NCI-H446 treated with DMSO at 0.1 percent for 48 hours (cell line): ENCODE data around the gene ARHGEF28.

Experiments used
- DNase-seq: peaks from one replicate; lab custom pipeline; 2025; lab: John Stamatoyannopoulos, UW

The ARHGEF28 gene

DNA sequence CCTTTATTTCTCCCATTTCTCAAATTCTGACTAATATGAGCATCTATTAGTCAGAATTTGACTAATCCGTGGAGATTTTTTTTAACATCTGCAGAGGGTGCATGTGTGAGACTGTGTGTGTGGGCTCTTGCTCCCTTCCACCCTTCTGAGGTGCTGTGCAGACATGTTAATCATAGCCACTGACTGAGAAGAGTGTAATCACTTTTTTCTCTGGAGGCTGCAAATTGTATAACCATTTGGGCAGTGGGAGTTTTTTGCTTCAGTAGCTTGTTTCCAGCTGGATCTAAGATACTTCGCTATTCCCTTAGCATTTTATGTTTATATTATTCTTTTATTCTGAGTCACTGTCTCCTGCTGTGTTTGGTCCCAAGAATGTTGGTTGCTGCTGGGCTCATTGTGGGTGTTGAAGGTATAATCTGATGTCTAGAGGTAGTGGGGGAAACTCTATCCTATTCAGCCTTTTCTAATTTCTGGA is 66.2 kb downstream of the ARHGEF28 start:
- no peak for DNase-seq

DNA sequence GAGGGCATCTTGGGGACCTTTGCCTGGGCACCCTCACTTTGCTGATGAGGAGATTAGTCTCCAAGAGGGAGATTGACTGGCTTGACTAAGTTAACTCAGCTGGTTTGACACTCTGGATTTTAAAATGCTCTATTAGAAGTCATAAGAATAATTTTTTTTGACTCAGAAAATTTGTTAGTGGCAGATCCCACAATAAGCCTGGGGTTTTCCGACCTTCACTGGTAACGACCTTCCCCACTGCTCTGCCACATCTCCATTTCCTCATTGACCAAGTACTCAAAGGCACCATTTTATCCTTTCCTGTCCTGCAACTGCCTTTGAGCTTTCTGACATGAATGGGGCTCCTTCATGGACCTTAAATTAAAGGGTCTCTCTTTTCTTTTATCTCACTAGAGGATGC is 67.0 kb downstream of the ARHGEF28 start:
- no peak for DNase-seq

DNA sequence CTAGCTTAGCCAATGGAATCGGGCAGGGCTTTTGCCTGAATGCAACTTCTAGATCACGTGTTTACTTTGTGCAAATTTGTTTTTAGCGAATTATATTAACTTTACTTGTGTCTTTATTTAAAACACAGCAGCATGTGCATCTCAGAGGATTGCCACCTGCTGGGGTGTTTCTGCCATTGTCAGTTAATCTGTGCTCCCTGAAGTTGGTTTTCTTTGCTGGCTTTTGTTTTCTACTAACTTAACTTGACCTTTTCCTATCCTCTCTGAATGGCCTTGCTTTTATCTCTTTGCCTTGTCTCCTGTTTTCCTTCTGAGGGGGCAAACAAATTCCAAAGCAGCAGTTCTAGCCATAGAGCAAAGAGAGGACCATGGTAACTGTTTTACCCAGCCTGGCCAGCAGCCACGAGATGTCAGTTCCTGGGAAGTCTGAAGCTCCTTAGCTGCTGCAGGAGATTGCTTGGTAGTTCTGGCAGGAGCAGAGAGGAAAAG is 67.6 kb downstream of the ARHGEF28 start:
- DNase-seq, result no peak

DNA sequence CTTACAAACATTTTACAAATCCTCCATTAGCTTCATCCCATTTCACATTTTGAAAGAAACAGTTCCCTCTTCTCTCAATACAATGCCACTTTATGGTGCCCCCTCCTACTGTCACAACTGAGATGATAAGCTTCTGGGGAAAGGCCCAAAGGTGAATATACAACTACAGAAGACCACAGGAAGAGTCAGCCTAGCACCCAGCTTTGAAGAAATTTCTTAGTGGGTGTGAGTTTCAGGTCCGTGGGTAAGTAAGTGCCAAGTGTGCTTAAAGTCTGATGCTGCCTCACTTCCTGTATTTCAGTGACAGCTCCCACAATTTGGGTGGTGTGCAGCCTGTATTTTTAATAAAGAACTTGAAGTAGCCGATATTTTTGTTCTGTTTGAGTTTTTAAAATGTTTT is 68.1 kb downstream of the ARHGEF28 start:
- no peak for DNase-seq

DNA sequence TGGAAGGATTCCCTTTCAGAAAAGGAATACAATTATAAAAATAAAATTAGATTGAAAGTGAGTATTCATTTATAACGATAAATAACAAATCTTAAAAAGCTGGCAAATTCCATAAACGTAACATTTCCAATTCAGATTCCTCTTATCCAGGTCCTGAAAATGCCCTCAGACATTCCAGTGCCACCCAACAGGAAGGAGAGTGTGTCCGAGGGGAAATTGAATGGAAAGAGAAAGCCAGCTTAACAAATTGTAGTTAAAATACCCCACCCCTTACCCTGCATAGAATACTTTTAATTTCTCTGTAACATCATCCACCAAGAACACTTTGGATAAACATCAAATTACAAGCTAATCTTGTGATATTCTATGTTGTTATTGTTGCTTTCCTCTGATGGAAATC is 72.0 kb downstream of the ARHGEF28 start:
- no peak for DNase-seq

DNA sequence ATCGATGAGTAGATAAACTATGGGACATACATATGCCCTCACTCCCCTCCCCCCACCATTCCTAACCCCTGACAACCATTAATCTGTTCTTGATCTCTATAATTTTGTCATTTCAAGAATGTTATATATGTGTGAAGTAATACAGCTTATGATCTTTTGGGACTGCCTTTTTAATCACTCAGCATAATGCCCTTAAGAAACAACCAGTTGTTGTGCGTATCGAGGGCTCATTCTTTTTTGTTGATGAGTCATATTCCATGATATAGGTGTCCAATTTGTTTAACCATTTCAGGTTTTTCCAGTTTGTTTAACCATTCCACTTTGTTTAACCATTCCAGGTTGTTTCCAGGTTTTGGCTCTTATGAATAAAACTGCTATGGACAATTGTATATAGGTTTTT is 75.6 kb downstream of the ARHGEF28 start:
- no peak for DNase-seq

DNA sequence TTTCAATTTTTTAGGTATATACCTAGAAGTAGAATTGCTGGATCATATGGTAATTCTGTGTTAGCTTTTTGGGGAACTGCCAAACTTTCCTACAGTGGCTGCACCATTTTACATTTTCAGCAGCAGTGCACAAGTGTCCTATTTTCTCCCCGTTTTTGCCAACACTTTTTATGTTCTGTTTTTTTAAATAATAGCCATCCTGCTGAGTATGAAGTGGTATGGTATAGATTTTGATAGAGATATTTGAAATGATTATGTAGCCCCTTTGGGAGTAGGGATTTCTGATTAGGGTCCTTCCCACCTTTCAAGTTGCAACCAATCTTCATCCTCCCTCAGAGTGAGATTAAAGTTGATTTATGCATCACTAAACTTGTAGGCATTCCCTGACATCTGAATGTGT is 76.5 kb downstream of the ARHGEF28 start:
- no peak for DNase-seq

DNA sequence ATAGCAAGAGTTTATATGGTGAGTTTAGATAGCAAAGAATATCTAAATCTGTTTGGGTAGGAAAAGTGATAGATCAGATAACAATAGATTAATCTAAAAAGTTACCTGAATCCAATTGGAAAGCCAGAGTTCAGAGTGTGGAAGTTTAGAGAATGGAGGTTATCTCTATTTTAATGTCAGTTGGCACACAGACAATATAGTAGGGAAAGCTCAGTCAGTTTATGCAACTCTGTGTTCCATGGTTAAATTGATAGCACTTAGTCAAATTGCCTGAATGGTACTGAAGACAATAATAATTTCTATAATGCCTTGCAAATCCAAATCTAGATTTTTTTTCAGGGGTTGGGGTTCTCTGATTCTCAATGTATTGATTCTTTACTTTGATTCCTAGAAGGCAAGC is 77.0 kb downstream of the ARHGEF28 start:
- DNase-seq, result no peak

DNA sequence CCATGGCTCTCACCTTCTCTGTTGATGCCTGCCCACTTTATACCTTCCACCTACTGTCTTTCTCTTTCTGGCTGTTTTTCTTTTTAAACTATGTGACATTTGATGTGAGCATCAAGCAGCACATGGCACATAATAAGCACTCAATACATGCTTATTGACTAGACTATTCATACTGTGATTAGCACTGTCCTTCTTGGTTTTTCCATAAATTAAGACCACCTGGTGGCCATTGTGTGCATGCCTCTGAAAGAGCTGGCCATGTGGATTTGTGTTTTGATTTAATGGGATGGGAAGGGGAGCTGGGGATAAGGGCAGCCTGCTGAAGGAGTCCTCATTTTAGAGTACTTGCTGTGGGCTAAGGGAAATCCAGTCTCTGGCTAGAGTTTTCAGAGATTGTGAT is 79.4 kb downstream of the ARHGEF28 start:
- DNase-seq, result no peak

DNA sequence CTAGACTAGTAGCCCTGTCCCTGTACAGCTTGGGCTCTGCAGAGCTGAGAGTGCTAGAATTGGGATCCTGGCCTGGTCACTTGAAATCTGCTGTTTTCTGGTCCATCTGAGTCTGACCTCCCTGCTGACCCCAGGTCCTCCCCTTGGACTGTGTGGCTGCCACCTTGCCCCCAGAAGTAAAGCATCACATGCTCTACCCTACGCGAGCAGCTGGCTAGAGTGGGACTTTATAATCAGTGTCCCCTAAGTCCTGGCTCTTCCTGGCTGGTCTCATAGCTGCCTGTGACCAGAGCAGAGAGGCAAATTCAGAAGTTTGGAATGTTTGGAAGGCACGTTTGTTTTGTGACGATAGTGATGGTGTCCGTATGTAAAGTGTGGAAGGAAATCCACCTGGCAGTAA is 81.0 kb downstream of the ARHGEF28 start:
- DNase-seq, result no peak

DNA sequence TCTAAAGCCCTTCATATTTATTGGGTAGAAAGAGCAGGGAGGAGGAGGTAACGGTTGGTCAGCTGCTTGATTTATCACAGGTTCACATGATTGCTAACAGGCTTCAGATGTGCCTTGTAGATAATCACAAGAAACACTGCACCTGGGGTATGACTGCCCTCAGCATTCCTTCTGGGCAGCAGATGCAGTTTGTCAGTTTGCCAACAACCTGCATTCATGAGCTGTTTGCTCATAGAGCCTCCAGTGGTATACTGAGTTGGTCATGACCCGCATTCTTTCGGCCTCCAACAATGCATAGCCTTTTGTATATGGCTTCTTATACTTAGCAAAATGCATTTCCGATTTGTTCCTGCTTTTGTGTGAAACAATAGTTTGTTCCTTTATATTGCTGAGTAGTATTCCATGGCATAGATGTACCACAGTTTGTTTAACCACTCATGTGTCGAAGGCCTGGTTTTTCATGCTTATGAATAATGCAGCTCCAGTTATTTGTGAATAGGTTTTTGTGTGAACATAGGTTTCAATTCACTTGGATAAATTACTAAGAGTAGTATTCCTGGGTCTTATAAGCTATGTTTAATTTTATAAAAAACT is 83.6 kb downstream of the ARHGEF28 start:
- DNase-seq, result no peak

DNA sequence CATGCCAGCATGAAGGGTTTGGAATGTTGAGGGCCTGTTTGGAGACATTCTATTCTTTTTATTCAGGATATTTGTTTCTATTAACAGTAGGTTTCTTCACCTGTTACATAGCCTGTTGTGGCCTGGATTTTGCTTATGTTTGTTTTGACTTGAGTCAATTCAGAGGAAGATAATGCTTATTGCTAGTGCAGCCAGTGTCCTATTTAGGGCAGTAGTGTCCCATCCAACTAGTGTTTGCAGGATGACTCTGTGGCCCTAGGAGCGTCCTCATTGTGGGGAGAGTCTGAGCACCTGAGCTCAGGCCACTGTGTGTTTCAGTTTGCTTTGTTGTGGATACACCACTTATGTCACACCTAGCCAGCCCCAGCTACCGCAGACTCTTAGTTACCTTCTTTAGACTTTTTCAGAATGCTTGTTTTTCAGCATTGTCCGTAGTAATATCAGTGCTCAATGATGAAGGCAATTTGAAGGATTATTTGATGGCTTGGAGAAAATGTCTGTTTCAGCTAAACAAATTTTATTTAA is 90.3 kb downstream of the ARHGEF28 start:
- DNase-seq, result no peak

DNA sequence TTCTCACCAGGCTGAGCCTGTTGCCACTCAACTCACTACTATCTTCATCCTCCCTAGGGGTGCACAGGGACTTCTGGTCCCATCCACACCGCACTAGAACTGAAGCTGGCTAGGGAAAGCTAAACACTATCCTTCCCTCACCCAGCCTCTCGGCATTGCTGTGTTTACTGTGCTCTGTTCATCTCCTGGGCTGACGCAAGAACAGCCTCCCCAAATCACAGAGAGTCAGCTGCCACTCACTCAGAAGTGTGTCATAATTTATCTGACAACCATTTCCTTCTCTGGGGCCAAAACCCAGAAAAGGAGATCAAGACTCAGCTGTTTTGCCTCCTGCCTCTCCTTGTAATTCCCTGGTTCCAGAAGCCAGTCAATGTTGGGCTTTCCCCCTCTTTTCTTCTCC is 92.8 kb downstream of the ARHGEF28 start:
- no peak for DNase-seq

DNA sequence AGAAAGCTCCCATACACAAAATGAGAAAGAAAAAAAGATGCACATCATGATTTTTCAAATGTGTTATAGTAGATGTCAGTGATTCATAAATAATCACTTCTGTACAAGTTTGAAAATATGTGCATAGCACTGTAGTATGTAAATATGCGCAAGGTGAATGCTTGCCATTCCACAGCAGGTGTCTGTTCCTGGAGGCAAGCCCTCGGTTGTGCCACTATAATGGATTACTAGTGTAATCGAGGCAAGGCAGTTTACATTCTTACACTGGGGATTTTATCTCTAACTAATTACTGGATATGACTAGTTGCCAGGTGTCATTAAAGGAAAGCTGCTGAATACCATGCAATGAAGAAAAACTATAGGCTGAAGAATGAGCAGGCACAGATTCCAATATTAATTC is 93.6 kb downstream of the ARHGEF28 start:
- no peak for DNase-seq

DNA sequence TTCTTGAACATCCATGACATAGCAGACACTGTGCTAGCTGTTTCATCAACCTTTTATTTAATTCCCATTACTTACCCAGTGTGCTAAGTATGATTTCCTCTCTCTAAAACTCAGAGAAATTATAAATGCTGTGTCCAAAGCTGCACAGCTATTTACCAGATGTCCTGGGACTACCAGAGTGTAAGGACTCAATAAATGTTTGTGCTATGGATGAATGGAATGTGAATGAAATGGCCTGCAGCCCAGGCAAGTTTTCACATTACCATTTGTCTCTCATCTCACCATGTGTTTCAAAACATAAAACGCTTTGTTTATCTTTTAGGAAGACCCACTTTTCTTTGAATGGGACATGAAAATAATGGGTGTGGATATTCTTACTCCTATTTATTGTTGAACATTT is 96.2 kb downstream of the ARHGEF28 start:
- no peak for DNase-seq

DNA sequence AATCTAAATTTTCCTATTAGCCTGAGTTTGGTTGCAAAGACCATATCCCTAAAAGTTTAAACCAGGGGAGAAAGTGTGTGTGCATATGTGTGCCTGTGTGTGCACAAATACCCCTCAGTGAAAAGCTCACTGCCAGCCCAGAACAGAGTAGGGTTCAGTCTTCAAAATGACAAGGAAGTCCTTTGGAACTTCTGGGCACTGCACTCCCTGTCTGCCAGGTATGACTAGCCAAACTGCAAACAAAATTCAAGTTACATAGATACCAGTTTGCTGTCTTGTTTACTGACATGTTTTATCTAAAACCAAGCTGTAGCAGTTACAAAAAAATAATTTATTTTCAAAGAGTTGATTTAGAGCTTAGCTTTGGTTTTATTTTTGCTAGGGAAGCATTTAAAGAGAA is 100.1 kb downstream of the ARHGEF28 start:
- no peak for DNase-seq

DNA sequence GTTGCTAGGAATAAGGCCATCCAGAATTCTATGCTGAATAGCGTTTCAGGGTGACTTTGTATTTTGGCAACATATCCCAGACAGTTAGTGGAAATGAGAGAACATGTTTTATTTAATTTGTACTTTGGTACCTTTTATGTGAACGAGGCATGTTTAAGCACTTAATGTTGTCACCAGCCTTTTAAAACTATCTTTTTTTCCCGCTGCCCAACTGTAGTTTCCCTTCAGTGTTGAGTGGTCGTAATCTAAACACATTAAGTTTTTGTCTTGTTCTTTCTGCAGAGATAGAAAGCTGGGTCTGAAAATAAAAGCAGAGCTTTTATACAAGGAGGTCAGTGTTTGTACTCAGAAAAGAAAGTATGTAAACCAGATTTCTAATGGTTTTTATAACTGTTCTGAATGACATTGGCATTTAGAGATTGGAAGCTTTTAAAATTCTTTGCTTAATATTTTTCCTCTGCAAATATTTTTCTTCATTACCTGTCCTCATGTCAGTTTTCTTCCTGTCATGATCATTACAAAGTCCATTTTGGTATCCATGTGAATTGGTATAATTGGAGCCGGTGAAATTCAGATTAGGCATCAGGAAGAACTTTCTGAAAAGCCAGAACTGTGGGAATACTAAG is 100.7 kb downstream of the ARHGEF28 start:
- DNase-seq, result no peak

DNA sequence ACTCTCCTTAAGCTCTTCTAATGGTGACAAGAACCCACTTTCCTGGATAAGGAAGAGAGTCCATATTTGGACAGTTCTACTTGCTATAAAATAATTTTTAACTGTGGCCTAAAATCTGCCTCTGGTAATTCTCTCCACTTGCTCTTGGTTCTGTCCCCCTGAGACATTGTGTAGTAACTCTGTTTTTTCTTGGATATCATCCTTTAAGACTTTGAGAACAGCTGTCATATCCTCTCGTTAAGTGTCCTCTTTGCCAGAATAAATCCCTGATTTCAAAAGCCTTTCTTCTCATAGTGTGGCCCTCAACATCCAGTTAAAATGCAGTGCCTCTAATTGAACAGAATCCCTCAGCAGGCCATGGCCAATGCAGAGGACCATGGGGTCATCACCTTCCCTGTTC is 101.5 kb downstream of the ARHGEF28 start:
- no peak for DNase-seq

DNA sequence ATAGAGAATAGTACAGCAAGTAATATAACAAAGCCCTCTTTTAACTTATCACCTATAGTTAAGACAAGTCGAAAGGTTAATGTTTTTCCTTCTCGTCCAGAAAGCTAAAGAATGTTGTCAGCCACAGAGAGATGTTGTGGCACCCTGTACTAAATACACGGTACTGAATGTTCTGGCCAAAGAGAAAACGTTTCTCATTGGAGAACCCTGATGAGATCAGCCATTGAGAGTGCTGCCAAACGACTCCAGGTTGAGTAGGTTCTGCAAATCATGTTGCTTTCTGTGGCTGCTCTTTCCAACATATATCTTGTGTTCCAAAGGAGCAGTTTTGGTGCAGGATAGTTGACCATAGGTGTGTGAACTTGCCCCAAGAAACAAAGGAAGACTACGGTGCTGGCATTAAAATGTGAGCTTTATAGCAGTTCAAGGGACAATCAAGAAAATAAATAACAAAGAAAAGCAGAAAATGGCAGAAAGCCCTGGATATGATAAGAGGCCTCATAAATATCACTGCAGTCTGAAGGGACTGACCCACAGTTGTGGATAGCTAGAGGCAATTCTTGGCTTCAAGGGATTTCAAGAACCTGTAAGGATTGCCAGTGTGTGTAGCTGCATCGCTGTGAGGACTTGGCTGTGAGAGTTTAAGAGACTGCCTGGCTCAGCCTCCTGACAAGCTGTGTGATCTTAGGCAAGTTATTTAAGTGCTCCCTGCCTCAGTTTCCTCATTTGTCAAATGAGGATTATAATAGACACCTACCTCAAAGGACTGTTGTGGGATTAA is 102.7 kb downstream of the ARHGEF28 start:
- no peak for DNase-seq

DNA sequence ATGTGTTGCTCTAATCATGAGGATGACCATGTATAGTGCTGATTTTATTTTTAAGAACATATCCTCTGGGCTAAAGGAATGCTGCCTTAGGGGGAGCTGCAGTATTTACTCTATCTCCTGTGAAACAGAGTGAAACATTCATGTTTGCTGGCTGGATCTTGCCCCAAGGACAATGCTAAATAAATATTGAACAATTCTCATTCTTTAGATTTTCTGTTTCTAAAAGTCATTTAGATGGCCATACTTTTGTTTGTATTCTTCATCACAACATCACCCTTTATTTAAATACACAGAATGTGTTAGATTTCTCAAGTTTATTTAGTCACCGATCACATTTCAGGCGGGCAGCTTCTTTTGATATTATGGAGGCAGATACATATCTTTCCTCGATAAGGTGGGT is 103.3 kb downstream of the ARHGEF28 start:
- no peak for DNase-seq

DNA sequence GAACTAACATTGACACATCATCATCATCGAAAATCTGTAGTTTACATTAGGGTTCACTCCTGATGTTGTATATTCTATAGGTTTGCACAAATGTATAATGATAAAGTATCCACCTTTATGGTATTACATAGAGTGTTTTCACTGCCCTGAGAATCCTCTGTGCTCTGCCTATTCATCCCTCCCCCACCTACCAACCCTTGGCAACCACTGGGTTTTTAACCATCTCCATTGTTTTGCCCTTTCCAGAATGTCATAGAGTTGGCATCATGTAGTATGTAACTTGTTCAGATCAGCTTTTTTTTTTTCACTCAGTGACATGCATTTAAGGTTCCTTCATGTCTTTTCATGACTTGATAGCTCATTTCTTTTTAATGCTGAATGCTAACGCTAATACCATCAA is 106.0 kb downstream of the ARHGEF28 start:
- no peak for DNase-seq

DNA sequence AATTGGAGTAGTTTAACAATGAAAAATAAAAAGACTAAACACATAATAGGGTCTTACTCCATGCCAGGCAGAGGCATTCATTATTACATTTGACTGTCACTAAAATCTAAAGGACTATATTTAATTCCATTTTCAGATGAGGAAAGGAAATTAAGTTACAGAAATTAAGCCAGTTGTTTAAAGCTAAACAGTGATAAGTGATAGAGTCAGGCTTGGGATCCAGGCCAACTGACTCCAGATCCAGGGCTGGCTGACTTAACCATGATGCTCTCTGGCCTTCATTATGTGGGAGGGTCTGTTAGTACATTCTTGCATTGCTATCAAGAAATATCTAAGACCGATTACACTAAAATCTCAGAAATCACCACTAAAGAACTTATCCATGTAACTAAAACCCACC is 107.2 kb downstream of the ARHGEF28 start:
- no peak for DNase-seq
